HCT116 (cell line): Measurements from ENCODE around the gene EFCAB13. TPM values are rescaled to one million over a fixed set of nuclear protein-coding genes. Genes with fewer than 3 reads are reported as not detected.

Experiments
- ATAC-seq: fragments of 200-7000 bp; cut with Tn5 transposase; 2 replicates; pipeline ENCODE4 v1.9.1; 2020; ENCODE audit warnings: mild to moderate bottlenecking, moderate library complexity
- BruUV-seq: library from RNA; stranded (reverse); fragments of 400-500 nt; replicated peaks from 2 replicates; lab custom pipeline; 2021; lab: Mats Ljungman, UMichigan
- CTCF ChIA-PET: fragments of 300-600 bp; sonication (Branson Sonifier 250); formaldehyde crosslinking; loops from one replicate; lab custom pipeline; 2021; ENCODE audit warnings: antibody characterized with exemption; lab: Charles Lee
- POLR2A ChIA-PET: fragments of 300-600, 350-600 bp; sonication (Branson Sonifier 250); formaldehyde crosslinking; loops from one replicate; lab custom pipeline; 2021; ENCODE audit warnings: antibody characterized with exemption; lab: Charles Lee
- RAD21 ChIA-PET, 2 experiments: fragments of 300-600 bp; sonication (Branson Sonifier 250); formaldehyde crosslinking; loops; one replicate each; lab custom pipeline; 2023; ENCODE audit warnings: low total read pairs in 2 of 2; ENCODE audit not compliant: uncharacterized antibody in 2 of 2, unreplicated experiment in 2 of 2, low non-redundant PET in 1 of 2; lab: Charles Lee
- DNase-seq: peaks from one replicate; pipeline ENCODE4 v3.0.0-alpha.2; 2010; ENCODE audit warnings: low read depth, low spot score
- H2AFZ ChIP-seq: fragments of 200-600 bp; shearing (Covaris generic), sonication (generic); 2 replicates; pipeline ENCODE4 v1.6.1; 2017; ENCODE audit warnings: low read depth, mixed run types, mixed read lengths, antibody characterized with exemption, low read length; ENCODE audit not compliant: poor library complexity, severe bottlenecking
- H3K27ac ChIP-seq: 2 replicates; pipeline ENCODE4 v1.5.1; 2012; ENCODE audit warnings: low read depth, low read length
- H3K27me3 ChIP-seq: fragments of 200-600 bp; sonication (generic); 2 replicates; pipeline ENCODE4 v1.6.1; 2016; ENCODE audit warnings: mixed run types, low read length, mixed read lengths; ENCODE audit not compliant: insufficient read depth
- H3K36me3 ChIP-seq, 2 experiments: fragments of 200-500 bp in 1 of 2; fragments of 200-600 bp in 1 of 2; sonication (Bioruptor generic) in 1 of 2; sonication (generic) in 1 of 2; 2 replicates each; pipeline versions ENCODE4 v1.5.1 to v1.6.1; 2014 to 2016; ENCODE audit warnings: low read length in 2 of 2, inconsistent platforms in 1 of 2, mixed read lengths in 1 of 2, mixed run types in 1 of 2; ENCODE audit not compliant: insufficient read depth in 2 of 2, control insufficient read depth in 1 of 2
- H3K4me1 ChIP-seq, 2 experiments: fragments of 200-600 bp in 1 of 2; sonication (generic) in 1 of 2; 2 replicates each; pipeline versions ENCODE4 v1.5.1 to v1.6.1; 2012 to 2017; ENCODE audit warnings: low read length in 2 of 2, inconsistent platforms in 1 of 2, mild to moderate bottlenecking in 1 of 2, mixed read lengths in 1 of 2, mixed run types in 1 of 2, moderate library complexity in 1 of 2; ENCODE audit not compliant: insufficient read depth in 2 of 2, control insufficient read depth in 1 of 2
- H3K4me2 ChIP-seq: fragments of 200-600 bp; sonication (generic); 2 replicates; pipeline ENCODE4 v1.6.1; 2017; ENCODE audit warnings: mixed run types, low read length, mixed read lengths
- H3K4me3 ChIP-seq, 2 experiments: fragments of 200-600 bp in 1 of 2; sonication (generic) in 1 of 2; replicated peaks in 1 of 2; 2 replicates each; pipeline ENCODE4 v1.5.1; 2011 to 2016; ENCODE audit warnings: low read length in 2 of 2, control low read depth in 1 of 2, low read depth in 1 of 2, mild to moderate bottlenecking in 1 of 2, mixed read lengths in 1 of 2, mixed run types in 1 of 2
- H3K79me2 ChIP-seq: fragments of 200-600 bp; sonication (generic); 2 replicates; pipeline ENCODE4 v1.6.1; 2017; ENCODE audit warnings: mild to moderate bottlenecking, mixed run types, low read length, moderate library complexity, mixed read lengths; ENCODE audit not compliant: insufficient read depth
- H3K9ac ChIP-seq: fragments of 200-600 bp; sonication (generic); 2 replicates; pipeline ENCODE4 v1.6.1; 2016; ENCODE audit warnings: low read length, mixed read lengths
- H3K9me2 ChIP-seq: fragments of 200-600 bp; sonication (generic), shearing (Covaris generic); 2 replicates; pipeline ENCODE4 v1.6.1; 2017; ENCODE audit warnings: mixed run types, mild to moderate bottlenecking, moderate library complexity; ENCODE audit not compliant: insufficient read depth
- H3K9me3 ChIP-seq, 2 experiments: fragments of 200-500 bp in 1 of 2; fragments of 200-600 bp in 1 of 2; sonication (Bioruptor generic) in 1 of 2; sonication (generic) in 1 of 2; 2 replicates each; pipeline ENCODE4 v1.6.1; 2014 to 2017; ENCODE audit warnings: low read length in 2 of 2, mixed read lengths in 2 of 2, inconsistent platforms in 1 of 2, low read depth in 1 of 2, mild to moderate bottlenecking in 1 of 2, mixed run types in 1 of 2, moderate library complexity in 1 of 2; ENCODE audit not compliant: control insufficient read depth in 1 of 2, insufficient read depth in 1 of 2
- H4K20me1 ChIP-seq: fragments of 200-600 bp; sonication (generic), shearing (Covaris generic); 2 replicates; pipeline ENCODE4 v1.6.1; 2017; ENCODE audit warnings: mixed run types, mild to moderate bottlenecking, moderate library complexity; ENCODE audit not compliant: insufficient read depth
- CBX3 ChIP-seq: IDR thresholded peaks from 2 replicates; pipeline ENCODE4 v1.6.1; 2012; ENCODE audit warnings: low read depth
- CEBPB ChIP-seq: IDR thresholded peaks from 2 replicates; pipeline ENCODE4 v1.6.1; 2012; ENCODE audit warnings: low read depth
- EGR1 ChIP-seq: IDR thresholded peaks from 2 replicates; pipeline ENCODE4 v1.6.1; 2012; ENCODE audit warnings: low read depth
- ELF1 ChIP-seq: IDR thresholded peaks from 2 replicates; pipeline ENCODE4 v1.6.1; 2012; ENCODE audit warnings: low read depth, borderline replicate concordance
- EZH2 ChIP-seq: fragments of 200-600 bp; sonication (generic); IDR thresholded peaks from 2 replicates; pipeline ENCODE4 v1.6.1; 2017; ENCODE audit warnings: antibody characterized with exemption, mixed run types
- EZH2phosphoT487 ChIP-seq: fragments of 200-600 bp; IDR thresholded peaks from 2 replicates; pipeline ENCODE4 v1.6.1; 2018; ENCODE audit warnings: antibody characterized with exemption, borderline replicate concordance
- FOSL1 ChIP-seq: IDR thresholded peaks from 2 replicates; pipeline ENCODE4 v1.6.1; 2012; ENCODE audit warnings: low read depth
- JUND ChIP-seq: IDR thresholded peaks from 2 replicates; pipeline ENCODE4 v1.6.1; 2012
- POLR2A ChIP-seq: IDR thresholded peaks from 2 replicates; pipeline ENCODE4 v1.7.0; 2011; ENCODE audit warnings: borderline replicate concordance; ENCODE audit not compliant: insufficient read depth, insufficient read length; ENCODE audit errors: extremely low read depth
- ZFX ChIP-seq: fragments of 450-650 bp; IDR thresholded peaks from 2 replicates; pipeline ENCODE4 v1.6.1; 2017
- ZNF274 ChIP-seq: fragments of 200-500 bp; sonication (Bioruptor generic); IDR thresholded peaks from 2 replicates; pipeline ENCODE4 v1.6.1; 2014; ENCODE audit warnings: mild to moderate bottlenecking, low read depth, low read length, inconsistent platforms
- intact Hi-C: fragments of 100-400 bp; cut with micrococcal nuclease; formaldehyde crosslinking; loops from 2 replicates; pipeline ENCODE4 v1.10.0; 2022
- total RNA-seq: library from RNA; stranded (reverse); gene quantifications from one replicate; pipeline ENCODE4 v1.2.1, GENCODE V29; 2021; ENCODE audit not compliant: unreplicated experiment
- TF ChIP-seq, protein P1 (sequence below): IDR thresholded peaks from 2 replicates; pipeline ENCODE4 v1.6.1; 2011; ENCODE audit warnings: mild to moderate bottlenecking, low read length, moderate library complexity; ENCODE audit not compliant: insufficient replicate concordance; ENCODE audit errors: extremely low read depth
- TF ChIP-seq, protein P2 (sequence below): IDR thresholded peaks from 2 replicates; pipeline ENCODE4 v1.6.1; 2012; ENCODE audit warnings: low read depth
- TF ChIP-seq, protein P3 (sequence below), 3 experiments: fragments of 200-600 bp in 1 of 3; sonication (generic) in 1 of 3; IDR thresholded peaks in 2 of 3; conservative IDR thresholded peaks in 1 of 3; 2 replicates each; pipeline ENCODE4 v1.5.1; 2012 to 2017; ENCODE audit warnings: low read depth in 2 of 3, low read length in 2 of 3, antibody characterized with exemption in 1 of 3, borderline replicate concordance in 1 of 3, control low read depth in 1 of 3, mild to moderate bottlenecking in 1 of 3, mixed read lengths in 1 of 3, mixed run types in 1 of 3, moderate library complexity in 1 of 3; ENCODE audit not compliant: insufficient read depth in 1 of 3

EFCAB13 gene
- total RNA-seq, 1 experiment from 2014 or later: not detected

DNA sequence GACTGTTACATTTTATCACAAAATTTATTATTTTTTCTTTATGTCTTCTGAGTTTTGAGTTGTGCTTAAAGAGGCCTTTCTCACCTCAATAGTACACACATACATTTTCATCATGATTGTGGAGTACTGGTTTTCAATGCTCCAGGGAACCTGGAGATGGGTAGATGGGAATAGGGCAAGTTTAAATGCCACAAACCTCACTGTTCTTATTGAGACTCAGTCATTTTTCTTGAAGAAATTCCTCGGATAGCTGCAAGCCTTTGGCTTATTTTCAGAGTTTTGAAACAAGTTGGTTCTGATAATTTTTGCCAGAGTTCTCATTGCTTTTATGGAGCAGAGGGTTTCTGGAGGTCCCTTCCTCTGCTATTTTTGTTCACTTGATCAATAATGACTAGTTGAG, 34.9 kb downstream of the EFCAB13 start:
- POLR2A ChIA-PET: no interaction called here
- RAD21 ChIA-PET: no interaction called here

More for the DNA sequence above, 34.9 kb downstream of the EFCAB13 start:
- no peaks in the 10 kb centered on the region for H3K36me3 ChIP-seq
- no peak overlapping the region for H3K9ac ChIP-seq
- no peak overlapping the region for H3K4me3 ChIP-seq
- H4K20me1 ChIP-seq: no peaks in the 10 kb centered on the region
- H2AFZ ChIP-seq: no peak overlapping the region
- no peaks in the 10 kb centered on the region for H3K27me3 ChIP-seq
- ATAC-seq: no peak
- BruUV-seq: no TSS peak
- H3K27ac ChIP-seq: no peak overlapping the region
- DNase-seq: no peak
- TF ChIP-seq, protein P1, sequence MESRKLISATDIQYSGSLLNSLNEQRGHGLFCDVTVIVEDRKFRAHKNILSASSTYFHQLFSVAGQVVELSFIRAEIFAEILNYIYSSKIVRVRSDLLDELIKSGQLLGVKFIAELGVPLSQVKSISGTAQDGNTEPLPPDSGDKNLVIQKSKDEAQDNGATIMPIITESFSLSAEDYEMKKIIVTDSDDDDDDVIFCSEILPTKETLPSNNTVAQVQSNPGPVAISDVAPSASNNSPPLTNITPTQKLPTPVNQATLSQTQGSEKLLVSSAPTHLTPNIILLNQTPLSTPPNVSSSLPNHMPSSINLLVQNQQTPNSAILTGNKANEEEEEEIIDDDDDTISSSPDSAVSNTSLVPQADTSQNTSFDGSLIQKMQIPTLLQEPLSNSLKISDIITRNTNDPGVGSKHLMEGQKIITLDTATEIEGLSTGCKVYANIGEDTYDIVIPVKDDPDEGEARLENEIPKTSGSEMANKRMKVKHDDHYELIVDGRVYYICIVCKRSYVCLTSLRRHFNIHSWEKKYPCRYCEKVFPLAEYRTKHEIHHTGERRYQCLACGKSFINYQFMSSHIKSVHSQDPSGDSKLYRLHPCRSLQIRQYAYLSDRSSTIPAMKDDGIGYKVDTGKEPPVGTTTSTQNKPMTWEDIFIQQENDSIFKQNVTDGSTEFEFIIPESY: no peak
- TF ChIP-seq ZNF274: no peak
- TF ChIP-seq EGR1: no peak
- no peak for TF ChIP-seq JUND
- no peak for TF ChIP-seq ELF1
- no peak for TF ChIP-seq EZH2
- TF ChIP-seq, protein P2, sequence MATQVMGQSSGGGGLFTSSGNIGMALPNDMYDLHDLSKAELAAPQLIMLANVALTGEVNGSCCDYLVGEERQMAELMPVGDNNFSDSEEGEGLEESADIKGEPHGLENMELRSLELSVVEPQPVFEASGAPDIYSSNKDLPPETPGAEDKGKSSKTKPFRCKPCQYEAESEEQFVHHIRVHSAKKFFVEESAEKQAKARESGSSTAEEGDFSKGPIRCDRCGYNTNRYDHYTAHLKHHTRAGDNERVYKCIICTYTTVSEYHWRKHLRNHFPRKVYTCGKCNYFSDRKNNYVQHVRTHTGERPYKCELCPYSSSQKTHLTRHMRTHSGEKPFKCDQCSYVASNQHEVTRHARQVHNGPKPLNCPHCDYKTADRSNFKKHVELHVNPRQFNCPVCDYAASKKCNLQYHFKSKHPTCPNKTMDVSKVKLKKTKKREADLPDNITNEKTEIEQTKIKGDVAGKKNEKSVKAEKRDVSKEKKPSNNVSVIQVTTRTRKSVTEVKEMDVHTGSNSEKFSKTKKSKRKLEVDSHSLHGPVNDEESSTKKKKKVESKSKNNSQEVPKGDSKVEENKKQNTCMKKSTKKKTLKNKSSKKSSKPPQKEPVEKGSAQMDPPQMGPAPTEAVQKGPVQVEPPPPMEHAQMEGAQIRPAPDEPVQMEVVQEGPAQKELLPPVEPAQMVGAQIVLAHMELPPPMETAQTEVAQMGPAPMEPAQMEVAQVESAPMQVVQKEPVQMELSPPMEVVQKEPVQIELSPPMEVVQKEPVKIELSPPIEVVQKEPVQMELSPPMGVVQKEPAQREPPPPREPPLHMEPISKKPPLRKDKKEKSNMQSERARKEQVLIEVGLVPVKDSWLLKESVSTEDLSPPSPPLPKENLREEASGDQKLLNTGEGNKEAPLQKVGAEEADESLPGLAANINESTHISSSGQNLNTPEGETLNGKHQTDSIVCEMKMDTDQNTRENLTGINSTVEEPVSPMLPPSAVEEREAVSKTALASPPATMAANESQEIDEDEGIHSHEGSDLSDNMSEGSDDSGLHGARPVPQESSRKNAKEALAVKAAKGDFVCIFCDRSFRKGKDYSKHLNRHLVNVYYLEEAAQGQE: no peak
- TF ChIP-seq ZFX: no peak
- TF ChIP-seq, protein P3, sequence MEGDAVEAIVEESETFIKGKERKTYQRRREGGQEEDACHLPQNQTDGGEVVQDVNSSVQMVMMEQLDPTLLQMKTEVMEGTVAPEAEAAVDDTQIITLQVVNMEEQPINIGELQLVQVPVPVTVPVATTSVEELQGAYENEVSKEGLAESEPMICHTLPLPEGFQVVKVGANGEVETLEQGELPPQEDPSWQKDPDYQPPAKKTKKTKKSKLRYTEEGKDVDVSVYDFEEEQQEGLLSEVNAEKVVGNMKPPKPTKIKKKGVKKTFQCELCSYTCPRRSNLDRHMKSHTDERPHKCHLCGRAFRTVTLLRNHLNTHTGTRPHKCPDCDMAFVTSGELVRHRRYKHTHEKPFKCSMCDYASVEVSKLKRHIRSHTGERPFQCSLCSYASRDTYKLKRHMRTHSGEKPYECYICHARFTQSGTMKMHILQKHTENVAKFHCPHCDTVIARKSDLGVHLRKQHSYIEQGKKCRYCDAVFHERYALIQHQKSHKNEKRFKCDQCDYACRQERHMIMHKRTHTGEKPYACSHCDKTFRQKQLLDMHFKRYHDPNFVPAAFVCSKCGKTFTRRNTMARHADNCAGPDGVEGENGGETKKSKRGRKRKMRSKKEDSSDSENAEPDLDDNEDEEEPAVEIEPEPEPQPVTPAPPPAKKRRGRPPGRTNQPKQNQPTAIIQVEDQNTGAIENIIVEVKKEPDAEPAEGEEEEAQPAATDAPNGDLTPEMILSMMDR (IDR thresholded peaks at IDR 0.05 in 2 of 3, conservative IDR thresholded peaks at IDR 0.05 in 1 of 3; ENCODE audit: borderline replicate concordance in 1 of 3, insufficient read depth in 1 of 3, low read depth in 2 of 3, low read length in 2 of 3): no peak
- no peak for TF ChIP-seq CEBPB
- TF ChIP-seq EZH2phosphoT487: no peak
- no peak for TF ChIP-seq FOSL1
- no peak for TF ChIP-seq CBX3
- no peak for TF ChIP-seq POLR2A
- no peaks in the 10 kb centered on the region for H3K9me3 ChIP-seq
- H3K4me2 ChIP-seq: no peak overlapping the region
- CTCF ChIA-PET: no interaction called here
- no peaks in the 10 kb centered on the region for H3K4me1 ChIP-seq
- intact Hi-C loops: no loop called here
- no peaks in the 10 kb centered on the region for H3K79me2 ChIP-seq
- H3K9me2 ChIP-seq: no peaks in the 10 kb centered on the region
